ENCODE measurements around the gene MDFI. TPM values are rescaled to one million over a fixed set of nuclear protein-coding genes. Genes with fewer than 3 reads are reported as not detected.

MDFI gene
- total and polyA plus RNA-seq, 2 experiments from 2014 or later, result 2.8 to 51.4 TPM

DNA sequence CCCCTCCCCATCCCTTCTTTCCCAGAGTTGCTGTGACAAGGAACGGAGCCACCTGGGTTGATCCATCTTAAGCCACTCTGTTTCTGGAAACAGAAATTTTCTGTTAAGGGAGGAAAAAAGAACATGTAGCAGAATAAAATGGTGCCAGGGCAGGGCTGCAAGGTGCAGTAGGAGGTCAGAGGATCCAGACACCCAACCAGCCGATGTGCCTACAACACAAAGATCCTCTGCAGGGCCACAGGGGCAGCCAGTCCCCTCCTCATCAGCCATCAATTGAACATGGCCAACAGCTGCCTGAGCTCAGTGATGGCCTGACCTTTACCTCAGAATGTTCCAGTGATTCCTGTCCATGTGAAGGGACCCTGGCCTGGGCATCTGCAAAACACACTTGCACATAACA lies 11.9 kb downstream of the MDFI start:
- H3K4me2 ChIP-seq, result no peak overlapping the region
- peaks cover 10% of the 10 kb centered on the region for H3K4me1 ChIP-seq (ENCODE audit: insufficient read depth)
- Mint-ChIP-seq H3K9me3 (no peaks in the 10 kb centered on the region), H3K4me1 (peaks cover 17% of the 10 kb centered on the region), H3K27ac (no peak overlapping the region), H3K36me3 (ENCODE audit: low read depth) (peaks cover 51% of the 10 kb centered on the region), H3K27me3 (ENCODE audit: insufficient read depth, low read depth, poor library complexity) (peaks cover 2% of the 10 kb centered on the region), H3K4me3 (no peak overlapping the region)
- ATAC-seq (no peak), DNase-seq (ENCODE audit: low spot score) (no peak)
- H3K27ac ChIP-seq (ENCODE audit: low read depth), result no peak overlapping the region
- no peak overlapping the region for H2AFZ ChIP-seq
- H3K9me2 ChIP-seq (ENCODE audit: insufficient read depth), result no peaks in the 10 kb centered on the region
- no peaks in the 10 kb centered on the region for H3F3A ChIP-seq (replicated peaks; ENCODE audit: low read depth)
- H4K20me1 ChIP-seq (replicated peaks; ENCODE audit: insufficient read depth), result peaks cover 6% of the 10 kb centered on the region; the same call in 1 of the 2 replicates
- H3K79me2 ChIP-seq (replicated peaks; ENCODE audit: insufficient read depth), result no peaks in the 10 kb centered on the region
- no peak for TF ChIP-seq ETS1 (IDR thresholded peaks at IDR 0.05)
- no peak for TF ChIP-seq EZH2phosphoT487 (IDR thresholded peaks at IDR 0.05; ENCODE audit: unreplicated experiment)
- TF ChIP-seq ZNF114 (CRISPR knock-in tag; IDR thresholded peaks at IDR 0.05), result no peak
- TF ChIP-seq CREB1 (CRISPR knock-in tag; IDR thresholded peaks at IDR 0.05; ENCODE audit: low read depth), result no peak
- no peak for TF ChIP-seq EZH2 (IDR thresholded peaks at IDR 0.05; ENCODE audit: low read depth, unreplicated experiment)
- TF ChIP-seq ZNF331 (CRISPR knock-in tag; IDR thresholded peaks at IDR 0.05; ENCODE audit: low read depth), result no peak
- TF ChIP-seq, protein P1, sequence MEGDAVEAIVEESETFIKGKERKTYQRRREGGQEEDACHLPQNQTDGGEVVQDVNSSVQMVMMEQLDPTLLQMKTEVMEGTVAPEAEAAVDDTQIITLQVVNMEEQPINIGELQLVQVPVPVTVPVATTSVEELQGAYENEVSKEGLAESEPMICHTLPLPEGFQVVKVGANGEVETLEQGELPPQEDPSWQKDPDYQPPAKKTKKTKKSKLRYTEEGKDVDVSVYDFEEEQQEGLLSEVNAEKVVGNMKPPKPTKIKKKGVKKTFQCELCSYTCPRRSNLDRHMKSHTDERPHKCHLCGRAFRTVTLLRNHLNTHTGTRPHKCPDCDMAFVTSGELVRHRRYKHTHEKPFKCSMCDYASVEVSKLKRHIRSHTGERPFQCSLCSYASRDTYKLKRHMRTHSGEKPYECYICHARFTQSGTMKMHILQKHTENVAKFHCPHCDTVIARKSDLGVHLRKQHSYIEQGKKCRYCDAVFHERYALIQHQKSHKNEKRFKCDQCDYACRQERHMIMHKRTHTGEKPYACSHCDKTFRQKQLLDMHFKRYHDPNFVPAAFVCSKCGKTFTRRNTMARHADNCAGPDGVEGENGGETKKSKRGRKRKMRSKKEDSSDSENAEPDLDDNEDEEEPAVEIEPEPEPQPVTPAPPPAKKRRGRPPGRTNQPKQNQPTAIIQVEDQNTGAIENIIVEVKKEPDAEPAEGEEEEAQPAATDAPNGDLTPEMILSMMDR (conservative IDR thresholded peaks at IDR 0.05; ENCODE audit: low read depth in 2 of 2), result no peak
- TF ChIP-seq POLR2AphosphoS5 (IDR thresholded peaks at IDR 0.05; ENCODE audit: low read depth), result no peak
- no peak for TF ChIP-seq NANOG (IDR thresholded peaks at IDR 0.05; ENCODE audit: borderline replicate concordance)
- TF ChIP-seq JUNB (IDR thresholded peaks at IDR 0.05; ENCODE audit: unreplicated experiment), result no peak
- TF ChIP-seq, protein P2, sequence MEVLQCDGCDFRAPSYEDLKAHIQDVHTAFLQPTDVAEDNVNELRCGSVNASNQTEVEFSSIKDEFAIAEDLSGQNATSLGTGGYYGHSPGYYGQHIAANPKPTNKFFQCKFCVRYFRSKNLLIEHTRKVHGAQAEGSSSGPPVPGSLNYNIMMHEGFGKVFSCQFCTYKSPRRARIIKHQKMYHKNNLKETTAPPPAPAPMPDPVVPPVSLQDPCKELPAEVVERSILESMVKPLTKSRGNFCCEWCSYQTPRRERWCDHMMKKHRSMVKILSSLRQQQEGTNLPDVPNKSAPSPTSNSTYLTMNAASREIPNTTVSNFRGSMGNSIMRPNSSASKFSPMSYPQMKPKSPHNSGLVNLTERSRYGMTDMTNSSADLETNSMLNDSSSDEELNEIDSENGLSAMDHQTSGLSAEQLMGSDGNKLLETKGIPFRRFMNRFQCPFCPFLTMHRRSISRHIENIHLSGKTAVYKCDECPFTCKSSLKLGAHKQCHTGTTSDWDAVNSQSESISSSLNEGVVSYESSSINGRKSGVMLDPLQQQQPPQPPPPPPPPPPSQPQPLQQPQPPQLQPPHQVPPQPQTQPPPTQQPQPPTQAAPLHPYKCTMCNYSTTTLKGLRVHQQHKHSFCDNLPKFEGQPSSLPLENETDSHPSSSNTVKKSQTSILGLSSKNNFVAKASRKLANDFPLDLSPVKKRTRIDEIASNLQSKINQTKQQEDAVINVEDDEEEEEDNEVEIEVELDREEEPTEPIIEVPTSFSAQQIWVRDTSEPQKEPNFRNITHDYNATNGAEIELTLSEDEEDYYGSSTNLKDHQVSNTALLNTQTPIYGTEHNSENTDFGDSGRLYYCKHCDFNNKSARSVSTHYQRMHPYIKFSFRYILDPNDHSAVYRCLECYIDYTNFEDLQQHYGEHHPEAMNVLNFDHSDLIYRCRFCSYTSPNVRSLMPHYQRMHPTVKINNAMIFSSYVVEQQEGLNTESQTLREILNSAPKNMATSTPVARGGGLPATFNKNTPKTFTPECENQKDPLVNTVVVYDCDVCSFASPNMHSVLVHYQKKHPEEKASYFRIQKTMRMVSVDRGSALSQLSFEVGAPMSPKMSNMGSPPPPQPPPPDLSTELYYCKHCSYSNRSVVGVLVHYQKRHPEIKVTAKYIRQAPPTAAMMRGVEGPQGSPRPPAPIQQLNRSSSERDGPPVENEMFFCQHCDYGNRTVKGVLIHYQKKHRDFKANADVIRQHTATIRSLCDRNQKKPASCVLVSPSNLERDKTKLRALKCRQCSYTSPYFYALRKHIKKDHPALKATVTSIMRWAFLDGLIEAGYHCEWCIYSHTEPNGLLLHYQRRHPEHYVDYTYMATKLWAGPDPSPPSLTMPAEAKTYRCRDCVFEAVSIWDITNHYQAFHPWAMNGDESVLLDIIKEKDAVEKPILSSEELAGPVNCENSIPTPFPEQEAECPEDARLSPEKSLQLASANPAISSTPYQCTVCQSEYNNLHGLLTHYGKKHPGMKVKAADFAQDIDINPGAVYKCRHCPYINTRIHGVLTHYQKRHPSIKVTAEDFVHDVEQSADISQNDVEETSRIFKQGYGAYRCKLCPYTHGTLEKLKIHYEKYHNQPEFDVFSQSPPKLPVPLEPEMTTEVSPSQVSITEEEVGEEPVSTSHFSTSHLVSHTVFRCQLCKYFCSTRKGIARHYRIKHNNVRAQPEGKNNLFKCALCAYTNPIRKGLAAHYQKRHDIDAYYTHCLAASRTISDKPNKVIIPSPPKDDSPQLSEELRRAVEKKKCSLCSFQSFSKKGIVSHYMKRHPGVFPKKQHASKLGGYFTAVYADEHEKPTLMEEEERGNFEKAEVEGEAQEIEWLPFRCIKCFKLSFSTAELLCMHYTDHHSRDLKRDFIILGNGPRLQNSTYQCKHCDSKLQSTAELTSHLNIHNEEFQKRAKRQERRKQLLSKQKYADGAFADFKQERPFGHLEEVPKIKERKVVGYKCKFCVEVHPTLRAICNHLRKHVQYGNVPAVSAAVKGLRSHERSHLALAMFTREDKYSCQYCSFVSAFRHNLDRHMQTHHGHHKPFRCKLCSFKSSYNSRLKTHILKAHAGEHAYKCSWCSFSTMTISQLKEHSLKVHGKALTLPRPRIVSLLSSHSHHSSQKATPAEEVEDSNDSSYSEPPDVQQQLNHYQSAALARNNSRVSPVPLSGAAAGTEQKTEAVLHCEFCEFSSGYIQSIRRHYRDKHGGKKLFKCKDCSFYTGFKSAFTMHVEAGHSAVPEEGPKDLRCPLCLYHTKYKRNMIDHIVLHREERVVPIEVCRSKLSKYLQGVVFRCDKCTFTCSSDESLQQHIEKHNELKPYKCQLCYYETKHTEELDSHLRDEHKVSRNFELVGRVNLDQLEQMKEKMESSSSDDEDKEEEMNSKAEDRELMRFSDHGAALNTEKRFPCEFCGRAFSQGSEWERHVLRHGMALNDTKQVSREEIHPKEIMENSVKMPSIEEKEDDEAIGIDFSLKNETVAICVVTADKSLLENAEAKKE (CRISPR knock-in tag; IDR thresholded peaks at IDR 0.05), result no peak
- TF ChIP-seq, protein P3, sequence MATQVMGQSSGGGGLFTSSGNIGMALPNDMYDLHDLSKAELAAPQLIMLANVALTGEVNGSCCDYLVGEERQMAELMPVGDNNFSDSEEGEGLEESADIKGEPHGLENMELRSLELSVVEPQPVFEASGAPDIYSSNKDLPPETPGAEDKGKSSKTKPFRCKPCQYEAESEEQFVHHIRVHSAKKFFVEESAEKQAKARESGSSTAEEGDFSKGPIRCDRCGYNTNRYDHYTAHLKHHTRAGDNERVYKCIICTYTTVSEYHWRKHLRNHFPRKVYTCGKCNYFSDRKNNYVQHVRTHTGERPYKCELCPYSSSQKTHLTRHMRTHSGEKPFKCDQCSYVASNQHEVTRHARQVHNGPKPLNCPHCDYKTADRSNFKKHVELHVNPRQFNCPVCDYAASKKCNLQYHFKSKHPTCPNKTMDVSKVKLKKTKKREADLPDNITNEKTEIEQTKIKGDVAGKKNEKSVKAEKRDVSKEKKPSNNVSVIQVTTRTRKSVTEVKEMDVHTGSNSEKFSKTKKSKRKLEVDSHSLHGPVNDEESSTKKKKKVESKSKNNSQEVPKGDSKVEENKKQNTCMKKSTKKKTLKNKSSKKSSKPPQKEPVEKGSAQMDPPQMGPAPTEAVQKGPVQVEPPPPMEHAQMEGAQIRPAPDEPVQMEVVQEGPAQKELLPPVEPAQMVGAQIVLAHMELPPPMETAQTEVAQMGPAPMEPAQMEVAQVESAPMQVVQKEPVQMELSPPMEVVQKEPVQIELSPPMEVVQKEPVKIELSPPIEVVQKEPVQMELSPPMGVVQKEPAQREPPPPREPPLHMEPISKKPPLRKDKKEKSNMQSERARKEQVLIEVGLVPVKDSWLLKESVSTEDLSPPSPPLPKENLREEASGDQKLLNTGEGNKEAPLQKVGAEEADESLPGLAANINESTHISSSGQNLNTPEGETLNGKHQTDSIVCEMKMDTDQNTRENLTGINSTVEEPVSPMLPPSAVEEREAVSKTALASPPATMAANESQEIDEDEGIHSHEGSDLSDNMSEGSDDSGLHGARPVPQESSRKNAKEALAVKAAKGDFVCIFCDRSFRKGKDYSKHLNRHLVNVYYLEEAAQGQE (IDR thresholded peaks at IDR 0.05; ENCODE audit: unreplicated experiment), result no peak
- TF ChIP-seq STAT1 (IDR thresholded peaks at IDR 0.05; ENCODE audit: unreplicated experiment), result no peak
- H3K4me3 ChIP-seq, result no peak overlapping the region
- H3K27me3 ChIP-seq (ENCODE audit: insufficient read depth), result no peaks in the 10 kb centered on the region
- H3K36me3 ChIP-seq (ENCODE audit: insufficient read depth), result no peaks in the 10 kb centered on the region
